HEK293 (cell line): ENCODE measurements around the gene CSNK1G1.

Experiments used
- CTCF ChIA-PET: fragments of 350-600 bp; formaldehyde crosslinking; extraction: SDS; loops from one replicate; lab custom pipeline; 2021; ENCODE audit warnings: antibody characterized with exemption; lab: Yijun Ruan, JAX
- POLR2A ChIA-PET: fragments of 300-600 bp; formaldehyde crosslinking; extraction: SDS; loops from one replicate; lab custom pipeline; 2020; ENCODE audit warnings: antibody characterized with exemption, inconsistent platforms; lab: Yijun Ruan, JAX
- H3K27ac ChIP-seq: fragments of 200-500 bp; sonication (Bioruptor generic); 2 replicates; pipeline ENCODE4 v1.5.1; 2014; ENCODE audit warnings: low read depth, low read length, control low read depth, inconsistent platforms; ENCODE audit errors: extremely low read depth
- H3K36me3 ChIP-seq, 2 experiments: fragments of 200-500 bp in 1 of 2; sonication (Bioruptor generic) in 1 of 2; 1 replicate in 1 of 2; 2 replicates in 1 of 2; pipeline ENCODE4 v1.5.1; 2014 to 2017; ENCODE audit warnings: inconsistent platforms in 2 of 2, low read length in 2 of 2; ENCODE audit not compliant: control insufficient read depth in 2 of 2, insufficient read depth in 1 of 2
- H3K4me1 ChIP-seq: fragments of 200-500 bp; sonication (Bioruptor generic); 2 replicates; pipeline ENCODE4 v1.5.1; 2014; ENCODE audit warnings: mild to moderate bottlenecking, low read length, inconsistent platforms; ENCODE audit not compliant: control insufficient read depth, insufficient read depth
- H3K4me3 ChIP-seq: 2 replicates; pipeline ENCODE4 v1.5.1; 2011; ENCODE audit warnings: low read depth, mild to moderate bottlenecking, control low read depth, low read length, moderate library complexity
- H3K9me3 ChIP-seq: fragments of 200-500 bp; sonication (Bioruptor generic); 2 replicates; pipeline ENCODE4 v1.5.1; 2014; ENCODE audit warnings: low read depth, low read length, inconsistent platforms; ENCODE audit not compliant: control insufficient read depth, insufficient read depth
- GLIS2 ChIP-seq: fragments of 450-650 bp; formaldehyde crosslinking; IDR thresholded peaks from 2 replicates; pipeline ENCODE4 v1.5.1; 2016; ENCODE audit warnings: missing biosample characterization, missing genetic modification characterization
- KLF10 ChIP-seq: fragments of 450-650 bp; IDR thresholded peaks from 2 replicates; pipeline ENCODE4 v1.5.1; 2018; ENCODE audit warnings: missing biosample characterization, mild to moderate bottlenecking, missing genetic modification characterization
- PATZ1 ChIP-seq: fragments of 450-650 bp; formaldehyde crosslinking; IDR thresholded peaks from 2 replicates; pipeline ENCODE4 v1.5.1; 2016; ENCODE audit warnings: missing biosample characterization, missing genetic modification characterization
- PRDM10 ChIP-seq: fragments of 450-650 bp; formaldehyde crosslinking; IDR thresholded peaks from 2 replicates; pipeline ENCODE4 v1.5.1; 2016; ENCODE audit warnings: missing biosample characterization, missing genetic modification characterization
- PRDM6 ChIP-seq: fragments of 450-650 bp; formaldehyde crosslinking; IDR thresholded peaks from 2 replicates; pipeline ENCODE4 v1.5.1; 2017; ENCODE audit warnings: missing biosample characterization, missing genetic modification characterization
- SP7 ChIP-seq: fragments of 450-650 bp; formaldehyde crosslinking; IDR thresholded peaks from 2 replicates; pipeline ENCODE4 v1.5.1; 2016; ENCODE audit warnings: missing biosample characterization, missing genetic modification characterization
- ZBTB11 ChIP-seq: fragments of 450-650 bp; formaldehyde crosslinking; conservative IDR thresholded peaks from 2 replicates; pipeline ENCODE4 v1.5.1; 2016; ENCODE audit warnings: low read depth, missing biosample characterization, missing genetic modification characterization
- ZNF10 ChIP-seq: fragments of 450-650 bp; formaldehyde crosslinking; IDR thresholded peaks from 2 replicates; pipeline ENCODE4 v1.5.1; 2017; ENCODE audit warnings: missing biosample characterization, missing genetic modification characterization
- ZNF280C ChIP-seq: fragments of 450-650 bp; formaldehyde crosslinking; IDR thresholded peaks from 2 replicates; pipeline ENCODE4 v1.5.1; 2016; ENCODE audit warnings: missing biosample characterization, missing genetic modification characterization
- ZNF366 ChIP-seq: fragments of 450-650 bp; formaldehyde crosslinking; conservative IDR thresholded peaks from 2 replicates; pipeline ENCODE4 v1.5.1; 2016; ENCODE audit warnings: missing biosample characterization, missing genetic modification characterization
- ZNF398 ChIP-seq: fragments of 450-650 bp; formaldehyde crosslinking; IDR thresholded peaks from 2 replicates; pipeline ENCODE4 v1.5.1; 2017; ENCODE audit warnings: missing biosample characterization, missing genetic modification characterization
- ZNF423 ChIP-seq: fragments of 450-650 bp; formaldehyde crosslinking; IDR thresholded peaks from 2 replicates; pipeline ENCODE4 v1.5.1; 2016; ENCODE audit warnings: missing biosample characterization, missing genetic modification characterization
- ZNF623 ChIP-seq: fragments of 450-650 bp; formaldehyde crosslinking; IDR thresholded peaks from 2 replicates; pipeline ENCODE4 v1.5.1; 2016; ENCODE audit warnings: missing biosample characterization, missing genetic modification characterization
- ZNF792 ChIP-seq: fragments of 450-650 bp; formaldehyde crosslinking; IDR thresholded peaks from 2 replicates; pipeline ENCODE4 v1.5.1; 2016; ENCODE audit warnings: missing biosample characterization, missing genetic modification characterization
- TF ChIP-seq, protein P1 (sequence below): fragments of 450-650 bp; formaldehyde crosslinking; IDR thresholded peaks from 2 replicates; pipeline ENCODE4 v1.5.1; 2016; ENCODE audit warnings: missing biosample characterization, missing genetic modification characterization
- TF ChIP-seq, protein P2 (sequence below): fragments of 450-650 bp; formaldehyde crosslinking; IDR thresholded peaks from 2 replicates; pipeline ENCODE4 v1.5.1; 2017; ENCODE audit warnings: missing biosample characterization, missing genetic modification characterization
- TF ChIP-seq, protein P3 (sequence below): fragments of 450-650 bp; formaldehyde crosslinking; IDR thresholded peaks from 2 replicates; pipeline ENCODE4 v1.5.1; 2016; ENCODE audit warnings: missing biosample characterization, missing genetic modification characterization, low read depth

Gene CSNK1G1

DNA sequence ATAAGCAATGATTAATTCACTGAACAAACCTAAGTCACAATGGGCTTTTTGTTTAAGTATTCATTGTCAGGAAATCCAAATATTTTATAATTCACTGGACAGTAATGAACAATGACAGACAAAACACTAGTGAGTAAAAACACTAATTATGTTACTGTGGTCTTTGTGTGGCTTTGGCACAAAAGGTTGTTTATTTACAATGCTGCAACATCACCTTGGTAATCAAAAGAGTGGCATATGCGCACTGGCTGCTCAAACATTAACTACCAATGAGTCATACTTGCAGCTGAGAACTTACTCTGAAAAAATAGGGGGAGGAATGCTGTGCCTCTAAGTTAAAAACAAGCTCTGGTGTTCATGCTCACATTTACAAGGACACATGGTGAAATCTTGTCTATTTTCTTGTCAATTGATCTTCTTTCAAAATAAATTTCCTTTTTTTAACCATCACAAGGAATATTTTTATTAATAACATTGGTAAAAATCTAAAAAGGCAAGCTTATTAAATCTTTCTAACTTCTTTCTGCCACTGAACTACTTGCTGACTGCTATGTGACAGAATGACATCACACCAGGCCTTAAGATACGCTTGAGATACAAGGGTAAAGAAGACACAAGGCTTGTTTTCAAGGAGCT, 107.9 kb downstream of the CSNK1G1 start:
- ChIA-PET POLR2A (no interaction called here), CTCF (no interaction called here)
- Histone ChIP-seq H3K4me3 (no peak overlapping the region), H3K27ac (no peak overlapping the region), H3K36me3 (no peaks in the 10 kb centered on the region), H3K4me1 (peaks cover 14% of the 10 kb centered on the region), H3K9me3 (no peaks in the 10 kb centered on the region)
- TF ChIP-seq ZNF280C (tag by site-specific recombination) (no peak), SP7 (peak; percentile 79), ZNF423 (tag by site-specific recombination) (no peak), ZNF10 (no peak), PATZ1 (tag by site-specific recombination) (0 out of 2 replicates have a peak, but pooled peaks have one; percentile 21), ZNF366 (peak; percentile 73), PRDM10 (peak; percentile 72), ZBTB11 (tag by site-specific recombination) (no peak), ZNF398 (0 out of 2 replicates have a peak, but pooled peaks have one; percentile 47), PRDM6 (tag by site-specific recombination) (peak; percentile 69), ZNF792 (tag by site-specific recombination) (no peak), ZNF623 (tag by site-specific recombination) (no peak), KLF10 (tag by site-specific recombination) (0 out of 2 replicates have a peak, but pooled peaks have one; percentile 26), GLIS2 (no peak)
- TF ChIP-seq, protein P1, sequence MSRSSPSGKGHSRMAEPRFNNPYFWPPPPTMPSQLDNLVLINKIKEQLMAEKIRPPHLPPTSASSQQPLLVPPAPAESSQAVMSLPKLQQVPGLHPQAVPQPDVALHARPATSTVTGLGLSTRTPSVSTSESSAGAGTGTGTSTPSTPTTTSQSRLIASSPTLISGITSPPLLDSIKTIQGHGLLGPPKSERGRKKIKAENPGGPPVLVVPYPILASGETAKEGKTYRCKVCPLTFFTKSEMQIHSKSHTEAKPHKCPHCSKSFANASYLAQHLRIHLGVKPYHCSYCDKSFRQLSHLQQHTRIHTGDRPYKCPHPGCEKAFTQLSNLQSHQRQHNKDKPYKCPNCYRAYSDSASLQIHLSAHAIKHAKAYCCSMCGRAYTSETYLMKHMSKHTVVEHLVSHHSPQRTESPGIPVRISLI (tag by site-specific recombination), result peak; percentile 70
- TF ChIP-seq, protein P2, sequence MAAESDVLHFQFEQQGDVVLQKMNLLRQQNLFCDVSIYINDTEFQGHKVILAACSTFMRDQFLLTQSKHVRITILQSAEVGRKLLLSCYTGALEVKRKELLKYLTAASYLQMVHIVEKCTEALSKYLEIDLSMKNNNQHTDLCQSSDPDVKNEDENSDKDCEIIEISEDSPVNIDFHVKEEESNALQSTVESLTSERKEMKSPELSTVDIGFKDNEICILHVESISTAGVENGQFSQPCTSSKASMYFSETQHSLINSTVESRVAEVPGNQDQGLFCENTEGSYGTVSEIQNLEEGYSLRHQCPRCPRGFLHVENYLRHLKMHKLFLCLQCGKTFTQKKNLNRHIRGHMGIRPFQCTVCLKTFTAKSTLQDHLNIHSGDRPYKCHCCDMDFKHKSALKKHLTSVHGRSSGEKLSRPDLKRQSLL, result no peak
- TF ChIP-seq, protein P3, sequence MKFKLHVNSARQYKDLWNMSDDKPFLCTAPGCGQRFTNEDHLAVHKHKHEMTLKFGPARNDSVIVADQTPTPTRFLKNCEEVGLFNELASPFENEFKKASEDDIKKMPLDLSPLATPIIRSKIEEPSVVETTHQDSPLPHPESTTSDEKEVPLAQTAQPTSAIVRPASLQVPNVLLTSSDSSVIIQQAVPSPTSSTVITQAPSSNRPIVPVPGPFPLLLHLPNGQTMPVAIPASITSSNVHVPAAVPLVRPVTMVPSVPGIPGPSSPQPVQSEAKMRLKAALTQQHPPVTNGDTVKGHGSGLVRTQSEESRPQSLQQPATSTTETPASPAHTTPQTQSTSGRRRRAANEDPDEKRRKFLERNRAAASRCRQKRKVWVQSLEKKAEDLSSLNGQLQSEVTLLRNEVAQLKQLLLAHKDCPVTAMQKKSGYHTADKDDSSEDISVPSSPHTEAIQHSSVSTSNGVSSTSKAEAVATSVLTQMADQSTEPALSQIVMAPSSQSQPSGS (tag by site-specific recombination), result peak; percentile 45
